NCI-H510A (cell line): ENCODE measurements around the gene COL20A1.

Experiments used
- DNase-seq: peaks from one replicate; lab custom pipeline; 2025; lab: John Stamatoyannopoulos, UW

COL20A1 gene

DNA sequence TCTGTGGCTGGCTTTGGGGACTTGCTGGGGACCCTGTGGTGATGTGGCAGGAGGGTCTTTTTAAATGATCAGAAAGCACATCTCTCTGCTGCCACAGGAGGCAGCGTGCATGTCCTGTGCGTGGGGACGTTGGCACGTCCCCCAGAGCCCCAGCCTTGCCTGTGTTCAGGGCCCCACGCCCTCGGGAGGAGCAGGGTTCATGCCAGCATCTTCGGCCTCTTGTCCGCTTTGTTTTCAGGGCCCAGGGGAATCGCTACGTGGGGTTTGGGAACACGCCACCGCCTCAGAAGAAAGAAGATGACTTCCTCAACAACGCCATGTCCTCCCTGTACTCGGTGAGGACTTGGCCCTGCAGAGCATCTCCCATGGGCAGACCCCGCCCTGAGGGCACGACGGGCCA, 14.3 kb upstream of the COL20A1 start:
- no peak for DNase-seq

DNA sequence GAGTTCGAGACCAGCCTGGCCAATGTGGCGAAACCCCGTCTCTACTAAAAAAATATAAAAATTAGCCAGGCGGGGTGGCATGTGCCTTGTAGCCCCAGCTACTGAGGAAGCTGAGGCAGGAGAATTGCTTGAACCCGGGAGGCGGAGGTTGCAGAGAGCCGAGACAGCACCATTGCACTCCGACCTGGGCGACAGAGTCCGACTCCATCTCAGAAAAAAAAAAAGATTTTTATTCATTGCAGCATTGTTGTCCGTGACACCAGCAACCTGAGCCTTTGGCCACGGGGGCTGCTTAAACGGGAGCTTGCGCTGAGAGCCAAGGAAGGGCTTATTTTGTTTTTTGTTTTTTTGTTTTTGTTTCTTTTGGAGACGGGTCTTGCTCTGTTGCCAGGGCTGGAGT, 13.1 kb upstream of the COL20A1 start:
- DNase-seq: no peak

DNA sequence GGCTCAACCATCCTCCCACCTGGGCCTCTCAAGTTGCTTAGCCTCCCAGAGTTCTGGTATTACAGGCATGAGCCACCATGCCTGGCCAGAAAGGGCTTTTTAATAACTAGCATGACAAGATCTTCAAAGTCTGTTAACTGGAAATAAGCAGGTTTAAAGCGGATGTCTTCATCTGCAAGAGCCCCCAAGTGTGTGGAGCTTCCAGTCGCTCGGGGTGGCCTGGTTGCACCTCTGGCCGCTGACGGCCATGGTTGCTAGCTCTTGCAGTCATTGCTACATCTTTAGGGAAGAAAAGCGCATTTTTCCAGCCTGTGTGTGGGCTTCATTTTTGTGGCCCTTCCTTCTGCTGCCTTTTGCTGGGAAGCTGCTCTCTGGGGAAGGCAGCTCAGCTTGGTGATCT, 12.6 kb upstream of the COL20A1 start:
- DNase-seq: no peak

DNA sequence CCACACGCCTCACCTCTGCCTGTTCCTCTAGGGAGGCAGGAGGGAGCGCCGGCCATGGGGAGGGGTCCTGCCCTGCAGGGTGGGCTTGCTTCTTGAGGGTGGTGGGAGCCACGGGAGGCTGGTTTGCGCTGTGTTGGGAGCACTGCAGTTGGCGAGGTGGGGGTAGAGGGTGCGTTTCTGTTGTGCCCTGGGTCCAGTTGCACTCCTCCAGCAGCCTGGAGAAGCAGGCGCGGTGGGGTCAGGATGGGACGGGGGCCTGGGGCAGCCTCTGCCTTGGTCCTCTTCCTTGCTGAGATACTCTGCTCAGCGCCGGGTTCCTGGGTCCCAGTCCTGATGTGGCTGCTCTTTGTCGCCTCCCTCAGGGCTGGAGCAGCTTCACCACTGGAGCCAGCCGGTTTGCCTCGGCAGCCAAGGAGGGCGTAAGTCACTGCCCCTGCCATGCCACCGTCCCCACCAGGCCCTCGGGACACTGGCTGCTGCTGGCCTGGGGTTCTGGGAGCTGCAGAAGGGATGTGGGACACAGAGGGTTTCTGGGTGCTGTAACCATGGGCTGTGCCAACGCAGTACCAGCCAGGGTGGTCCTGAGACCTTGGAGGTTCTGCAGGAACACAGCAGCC, 11.9 kb upstream of the COL20A1 start:
- DNase-seq: no peak

DNA sequence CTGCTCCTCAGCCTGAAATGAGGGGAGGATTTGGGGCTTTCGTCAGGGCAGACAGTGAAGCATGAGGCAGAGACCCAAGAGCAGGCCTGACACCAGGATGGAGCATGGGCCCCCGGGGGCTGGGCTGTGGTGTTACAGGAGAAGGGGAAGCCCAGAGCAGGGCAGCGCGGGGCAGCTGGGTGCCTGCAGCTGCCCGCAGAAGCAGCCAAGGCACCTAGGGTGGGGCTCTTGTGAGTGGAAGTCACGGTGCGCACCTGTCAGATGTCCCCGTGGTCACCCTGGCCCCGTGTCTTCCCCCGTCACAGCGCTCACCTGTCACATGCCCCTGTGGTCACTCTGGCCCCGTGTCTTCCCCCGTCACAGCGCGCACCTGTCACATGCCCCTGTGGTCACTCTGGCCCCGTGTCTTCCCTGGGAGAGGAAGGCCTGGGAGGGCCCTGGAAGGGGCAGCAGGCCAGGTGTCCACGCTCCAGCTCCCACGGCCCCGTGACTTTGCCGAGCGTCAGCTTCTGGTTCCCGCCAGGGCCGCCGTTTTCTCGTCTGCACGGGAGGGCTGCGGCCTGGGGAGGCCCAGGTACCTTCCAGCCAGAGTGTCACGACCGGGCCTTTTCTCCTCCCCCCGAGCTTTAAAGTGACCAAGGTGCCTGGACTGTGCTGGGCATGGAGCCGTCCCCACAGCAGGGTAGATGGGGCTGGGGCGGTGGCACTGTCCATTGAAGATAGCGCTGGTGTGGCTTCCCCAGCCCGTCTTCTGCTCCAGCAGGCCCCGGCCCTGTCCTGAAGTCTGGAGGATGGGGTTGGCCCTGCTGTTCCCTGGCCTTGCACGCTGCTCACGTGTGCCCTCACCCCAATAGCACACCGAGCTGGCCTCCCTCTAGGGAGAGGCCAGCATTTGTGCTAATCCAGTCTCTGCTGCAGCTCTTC, 11.0 kb upstream of the COL20A1 start:
- DNase-seq: no peak

DNA sequence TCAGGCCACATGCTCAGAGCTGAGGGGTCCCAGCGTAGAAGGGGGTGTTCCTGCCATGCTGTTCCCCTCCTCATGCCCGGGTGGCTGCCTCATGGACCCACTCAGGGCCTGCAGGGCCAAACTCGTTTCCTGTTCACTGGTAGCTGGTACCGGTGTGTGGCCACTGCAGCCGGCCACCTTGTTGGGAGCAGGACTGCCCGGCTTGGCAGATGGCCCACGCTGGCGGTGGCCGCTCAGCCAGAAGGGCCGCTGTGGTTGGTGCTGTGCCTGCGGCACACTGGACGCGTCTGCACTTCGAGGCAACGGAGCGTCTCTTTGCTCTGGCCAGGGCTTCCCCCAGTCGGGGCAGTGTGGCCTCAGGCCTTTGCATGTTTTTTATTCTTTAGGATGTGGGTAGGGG, 10.0 kb upstream of the COL20A1 start:
- DNase-seq: no peak

DNA sequence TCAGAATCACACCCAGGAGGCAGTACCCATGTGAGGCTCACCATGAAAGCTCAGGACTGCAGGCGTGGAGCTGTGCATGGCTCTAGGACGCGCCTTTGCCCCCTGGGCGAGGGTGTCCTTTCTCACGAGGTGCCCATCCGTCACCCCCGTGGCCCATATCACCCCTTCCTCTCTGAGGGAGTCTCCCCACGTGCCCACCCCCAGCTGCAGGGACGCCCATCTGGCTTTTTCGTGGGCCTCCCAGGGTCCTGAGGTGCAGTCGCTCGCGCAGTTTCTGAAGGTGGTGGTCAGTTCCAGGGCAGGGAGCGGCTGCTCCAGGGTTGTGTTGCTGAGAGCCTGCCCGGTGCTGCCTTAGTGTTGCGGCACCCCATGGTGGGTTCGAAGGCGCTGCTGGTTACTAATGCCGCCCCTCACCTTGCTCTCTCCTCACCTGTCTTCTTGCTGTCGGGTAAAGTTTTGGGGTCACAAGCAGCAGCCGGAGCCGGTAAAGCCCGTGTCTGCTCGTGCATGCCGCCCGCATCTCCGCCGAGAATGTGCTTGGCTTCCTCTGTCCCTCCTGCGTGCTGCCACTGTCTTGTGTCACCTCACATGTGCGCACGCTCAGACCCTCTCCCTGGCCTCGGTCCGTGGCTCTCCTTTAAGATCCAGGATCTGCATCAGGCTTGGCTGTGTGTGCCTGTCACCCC, 9.4 kb upstream of the COL20A1 start:
- DNase-seq: no peak

DNA sequence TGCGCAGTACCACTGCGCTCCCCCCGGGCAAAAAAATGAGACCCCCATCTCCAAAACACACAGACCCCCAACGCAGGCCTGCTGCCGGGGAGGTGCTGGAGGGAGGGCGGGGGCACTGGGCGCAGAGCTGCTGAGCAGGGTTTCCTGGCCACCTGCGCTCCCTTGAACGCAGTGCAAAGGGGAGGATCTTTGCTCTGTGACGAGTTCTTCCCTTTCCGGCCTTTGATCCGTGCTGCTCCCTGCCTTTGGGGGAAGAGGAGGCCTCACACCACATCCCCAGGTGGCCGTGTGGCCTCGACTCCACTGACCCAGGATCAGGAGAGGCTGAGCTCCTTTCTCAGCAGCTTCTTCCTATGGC, 8.9 kb upstream of the COL20A1 start:
- no peak for DNase-seq

DNA sequence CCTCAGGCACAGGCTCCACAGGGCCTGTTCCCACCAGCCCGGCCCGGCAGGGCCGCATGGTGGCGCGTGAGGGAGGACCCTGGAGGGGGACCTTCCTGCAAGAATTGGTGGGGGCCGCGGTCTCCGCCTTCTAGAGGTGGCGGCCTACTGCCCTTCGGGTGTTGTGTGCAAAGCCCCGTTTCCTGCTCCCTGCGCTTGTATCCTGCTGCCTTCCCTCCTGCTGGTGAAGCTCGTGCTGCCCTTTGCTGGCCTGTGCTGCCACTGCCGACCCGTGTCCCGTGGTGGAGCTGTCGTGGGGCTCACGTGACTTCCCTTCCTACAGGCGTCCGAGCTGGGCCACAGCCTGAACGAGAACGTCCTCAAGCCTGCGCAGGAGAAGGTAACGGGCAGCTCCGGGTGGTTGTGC, 8.4 kb upstream of the COL20A1 start:
- DNase-seq: no peak

DNA sequence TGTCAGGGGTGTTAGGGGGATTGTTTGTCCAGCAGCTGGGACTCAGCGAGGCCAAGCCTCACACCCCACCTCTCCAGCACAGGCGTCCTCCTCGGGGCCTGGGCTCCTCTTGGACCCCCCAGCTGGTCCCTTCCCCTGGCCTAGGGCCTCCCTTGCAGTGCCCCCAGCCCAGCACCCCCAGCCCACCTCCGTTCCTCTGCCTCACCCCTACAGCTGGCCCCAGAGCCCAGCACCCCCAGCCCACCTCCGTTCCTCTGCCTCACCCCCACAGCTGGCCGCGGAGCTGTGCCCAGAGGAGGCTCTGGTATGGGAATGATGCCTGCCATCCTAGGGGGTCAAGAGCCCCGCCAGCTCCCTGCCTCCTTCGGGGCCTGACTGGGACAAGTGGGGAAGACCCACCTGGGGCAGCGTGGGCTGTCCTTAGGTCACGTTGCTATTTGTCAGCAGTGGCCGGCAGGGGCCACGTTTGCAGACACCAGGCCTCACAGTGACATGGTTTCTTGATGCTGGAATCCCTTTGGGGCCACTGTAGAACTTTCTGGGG, 7.9 kb upstream of the COL20A1 start:
- DNase-seq: no peak

DNA sequence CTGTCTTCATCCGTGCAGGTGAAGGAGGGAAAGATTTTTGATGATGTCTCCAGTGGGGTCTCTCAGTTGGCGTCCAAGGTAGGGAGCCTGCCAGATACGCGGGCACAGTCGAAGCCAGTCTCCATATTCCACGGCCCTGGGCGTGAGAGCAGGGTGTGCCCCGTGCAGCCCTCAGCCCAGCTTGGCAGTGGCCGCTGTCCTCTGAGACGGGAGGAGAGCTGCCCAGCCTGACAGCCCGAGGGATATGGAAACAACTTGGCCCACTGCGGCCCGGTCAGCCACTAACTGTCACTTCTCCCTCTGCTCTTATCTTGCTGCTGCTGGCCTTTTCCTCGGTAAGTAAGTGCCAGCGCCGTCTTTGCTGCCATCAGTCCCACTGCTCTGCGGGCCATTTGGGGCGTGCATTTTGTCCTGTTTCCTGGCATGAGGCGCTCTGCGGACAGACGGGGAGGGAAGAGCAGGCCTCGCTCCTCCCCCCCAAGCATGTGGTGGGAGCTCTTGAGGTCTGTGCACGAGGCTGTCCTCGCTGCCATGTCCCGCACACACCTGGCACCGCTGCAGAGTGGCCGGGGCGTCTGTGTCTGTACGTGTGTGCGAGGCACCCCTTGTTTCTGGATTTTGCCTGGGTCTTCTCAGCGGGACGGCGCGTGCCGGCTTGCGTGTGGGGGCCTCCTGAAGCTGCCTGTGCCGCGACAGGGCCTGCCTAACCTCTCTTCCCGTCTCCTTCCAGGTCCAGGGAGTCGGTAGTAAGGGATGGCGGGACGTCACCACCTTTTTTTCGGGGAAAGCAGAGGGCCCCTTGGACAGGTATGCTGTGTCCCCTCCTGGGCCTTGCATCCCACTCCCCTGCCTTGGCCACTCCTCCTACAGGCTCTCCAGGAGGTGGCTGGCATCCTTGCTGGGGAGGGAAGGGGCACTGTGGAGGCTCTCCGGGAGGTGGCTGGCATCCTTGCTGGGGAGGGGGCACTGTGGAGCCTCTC, 7.1 kb upstream of the COL20A1 start:
- DNase-seq: no peak

DNA sequence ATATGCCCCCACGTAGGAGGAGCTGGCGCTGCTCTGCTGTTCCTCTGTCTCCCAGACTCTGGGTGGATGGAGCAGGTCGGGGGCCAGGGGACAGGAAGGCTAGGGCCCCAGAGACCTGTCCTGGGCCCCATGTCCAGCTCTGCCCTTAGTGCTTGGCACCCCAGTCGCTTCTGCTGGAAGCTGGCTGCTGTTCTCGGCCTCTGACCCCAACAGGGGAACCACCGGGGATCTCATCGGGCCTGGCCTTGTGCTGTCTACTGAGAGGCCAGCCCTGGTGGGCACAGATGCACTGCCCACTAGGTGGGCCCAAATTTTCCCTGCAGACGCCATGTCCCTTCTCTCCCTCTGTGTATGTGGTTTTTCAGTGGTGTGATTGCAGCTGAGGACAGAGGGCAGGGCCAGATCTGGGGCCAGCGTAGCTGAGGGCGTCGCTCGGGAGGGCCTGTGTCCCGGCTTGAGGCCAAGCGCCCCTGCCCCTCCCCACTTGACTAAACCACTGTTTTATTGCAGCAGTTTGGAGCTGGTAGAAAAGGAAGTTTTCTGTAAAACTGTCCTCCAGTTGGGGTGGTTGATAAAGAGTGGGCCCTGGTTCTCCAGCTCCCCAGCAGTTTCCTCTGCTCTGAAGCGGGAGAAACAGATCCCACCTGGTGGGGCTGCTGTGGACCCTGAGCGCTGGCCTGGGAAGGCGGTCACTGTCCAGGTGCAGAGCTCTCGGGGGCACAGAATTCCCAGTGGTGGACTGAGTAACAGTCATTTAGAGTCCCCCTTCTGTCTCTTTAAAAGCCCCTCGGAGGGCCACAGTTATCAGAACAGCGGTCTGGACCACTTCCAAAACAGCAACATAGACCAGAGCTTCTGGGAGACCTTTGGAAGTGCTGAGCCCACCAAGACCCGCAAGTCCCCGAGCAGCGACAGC, 5.9 kb upstream of the COL20A1 start:
- DNase-seq: no peak

DNA sequence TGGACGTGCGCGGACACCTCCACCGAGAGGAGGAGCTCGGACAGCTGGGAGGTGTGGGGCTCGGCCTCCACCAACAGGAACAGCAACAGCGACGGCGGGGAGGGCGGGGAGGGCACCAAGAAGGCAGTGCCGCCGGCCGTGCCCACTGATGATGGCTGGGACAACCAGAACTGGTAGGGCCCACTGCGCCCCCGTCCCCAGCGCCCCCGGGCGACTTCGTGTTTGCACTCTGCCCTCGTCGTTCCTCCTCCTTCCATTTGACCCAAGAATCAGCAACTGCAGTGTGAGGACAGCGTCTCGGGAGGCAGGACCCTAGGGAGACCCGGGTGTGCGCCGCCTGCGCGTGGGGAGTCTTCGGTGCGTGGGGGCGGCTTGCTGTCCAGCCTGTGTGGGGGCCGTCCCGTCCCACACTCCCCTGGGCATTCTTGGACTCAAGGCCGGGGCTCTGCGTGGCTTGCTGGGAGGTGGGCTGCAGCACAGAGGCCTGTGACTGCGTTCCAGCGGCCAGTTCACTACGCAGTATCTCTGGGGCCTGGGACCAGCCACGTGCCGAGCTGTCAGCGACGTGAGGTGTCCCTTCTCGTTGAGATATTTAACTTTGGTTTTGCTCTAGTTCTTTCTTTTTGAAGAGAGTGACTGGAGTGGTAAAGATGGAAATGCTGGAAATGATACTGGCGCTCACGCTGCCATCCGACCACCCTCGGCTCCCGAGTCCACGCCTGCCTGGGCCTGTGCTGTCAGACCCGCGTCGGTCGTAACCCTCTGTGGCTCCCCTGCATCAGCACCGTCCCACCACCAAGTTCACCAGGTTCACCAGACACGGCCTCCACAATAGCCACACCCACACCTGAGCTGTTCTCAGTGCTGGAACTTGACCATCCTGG, 5.0 kb upstream of the COL20A1 start:
- no peak for DNase-seq

DNA sequence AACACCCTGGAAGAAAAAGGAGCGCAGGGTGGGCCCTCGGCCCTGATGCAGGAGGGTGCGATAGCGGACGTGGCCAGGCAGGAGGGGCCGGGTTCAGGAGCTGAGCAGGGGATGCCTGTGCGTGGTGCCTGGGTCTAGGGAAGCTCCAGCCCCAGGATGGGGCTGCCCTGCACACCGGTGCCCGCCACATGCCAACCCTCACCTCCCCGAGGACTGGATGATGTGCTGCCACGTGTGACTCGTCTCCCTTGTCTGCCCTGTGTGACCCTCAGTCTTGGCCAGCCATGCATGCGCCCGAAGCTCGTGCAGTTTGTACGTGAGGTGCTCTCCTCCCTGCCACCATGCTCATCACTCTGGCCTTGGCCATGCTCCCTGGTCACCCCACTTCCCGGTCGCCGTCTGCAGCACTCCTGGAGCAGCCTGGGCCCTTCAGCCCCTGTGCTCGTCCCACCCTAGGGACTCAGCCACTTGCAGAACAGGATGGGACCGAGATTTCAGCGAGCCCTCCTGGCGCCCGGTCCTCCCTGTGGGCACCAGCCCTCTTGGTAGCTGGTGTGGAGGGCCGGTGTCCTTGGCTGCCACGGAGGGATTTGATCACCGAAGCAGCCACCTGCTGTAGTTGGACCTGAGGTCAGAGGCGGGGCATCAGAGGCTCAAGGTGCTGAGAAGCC, 4.3 kb upstream of the COL20A1 start:
- no peak for DNase-seq

DNA sequence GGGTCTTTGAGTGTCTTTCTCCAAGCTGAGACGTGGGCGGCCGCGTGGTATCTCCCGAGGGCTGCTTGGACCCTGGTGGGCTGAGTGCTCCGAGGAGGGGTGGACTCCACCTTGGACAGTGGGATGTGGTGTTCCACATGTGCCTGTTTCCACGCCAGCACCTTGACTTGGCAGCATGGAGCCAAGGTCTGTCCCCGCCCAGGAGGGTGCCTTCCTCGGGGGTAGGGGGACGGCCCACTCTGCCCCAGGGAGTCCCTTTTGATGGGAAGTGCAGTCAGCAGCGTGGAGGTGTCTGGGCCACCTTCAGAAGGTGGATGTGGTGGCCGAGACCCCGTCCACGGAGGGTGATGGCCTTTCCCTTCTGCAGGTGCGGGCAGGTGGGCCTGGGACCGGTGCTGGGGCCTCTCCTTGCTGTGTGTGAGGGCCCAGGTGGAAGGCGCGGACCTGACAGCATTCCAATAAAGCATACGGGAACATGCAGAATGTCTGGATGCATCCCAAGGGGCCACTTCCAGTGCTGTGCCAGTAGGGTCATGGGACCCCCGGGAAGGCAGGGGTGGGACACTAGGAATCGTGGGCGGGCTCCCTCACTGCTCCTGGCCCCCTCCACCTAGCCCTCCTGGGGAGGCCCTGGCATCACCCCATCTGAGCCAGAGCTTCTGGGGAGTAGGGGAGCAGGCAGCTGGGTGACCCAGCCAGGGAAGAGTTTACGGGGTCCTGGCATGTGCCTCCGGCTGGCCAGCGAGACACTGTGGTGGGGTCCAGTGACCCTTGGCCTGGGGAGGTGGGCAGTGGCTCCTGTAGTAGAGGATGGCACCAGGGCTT, 3.5 kb upstream of the COL20A1 start:
- no peak for DNase-seq

DNA sequence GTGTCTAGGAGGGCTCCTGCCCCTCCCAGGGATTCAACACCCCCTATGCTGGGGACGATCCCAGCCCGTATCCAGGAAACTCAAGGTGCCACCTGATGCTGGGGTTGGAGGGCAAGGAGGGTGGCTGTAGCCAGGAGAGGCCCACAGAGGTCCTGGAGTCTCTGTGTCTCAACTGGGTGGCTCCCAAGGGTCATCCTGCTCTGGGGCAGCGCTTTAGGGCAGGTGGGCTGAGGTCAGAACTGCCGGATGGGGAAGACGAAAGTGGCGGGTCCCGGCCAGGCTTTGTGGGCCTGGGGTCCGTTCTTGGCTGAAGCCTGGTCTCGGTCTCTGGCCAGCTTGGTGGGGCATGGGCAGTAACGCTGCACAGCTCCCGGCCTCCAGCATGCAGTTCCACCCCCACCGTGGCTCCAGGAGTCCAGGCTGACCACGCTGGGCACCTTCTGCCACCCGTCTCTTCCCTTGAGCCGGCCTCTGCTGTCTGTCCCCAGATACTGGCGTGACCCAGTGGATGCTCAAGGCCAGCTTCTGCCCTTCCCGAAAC, 2.8 kb upstream of the COL20A1 start:
- no peak for DNase-seq

DNA sequence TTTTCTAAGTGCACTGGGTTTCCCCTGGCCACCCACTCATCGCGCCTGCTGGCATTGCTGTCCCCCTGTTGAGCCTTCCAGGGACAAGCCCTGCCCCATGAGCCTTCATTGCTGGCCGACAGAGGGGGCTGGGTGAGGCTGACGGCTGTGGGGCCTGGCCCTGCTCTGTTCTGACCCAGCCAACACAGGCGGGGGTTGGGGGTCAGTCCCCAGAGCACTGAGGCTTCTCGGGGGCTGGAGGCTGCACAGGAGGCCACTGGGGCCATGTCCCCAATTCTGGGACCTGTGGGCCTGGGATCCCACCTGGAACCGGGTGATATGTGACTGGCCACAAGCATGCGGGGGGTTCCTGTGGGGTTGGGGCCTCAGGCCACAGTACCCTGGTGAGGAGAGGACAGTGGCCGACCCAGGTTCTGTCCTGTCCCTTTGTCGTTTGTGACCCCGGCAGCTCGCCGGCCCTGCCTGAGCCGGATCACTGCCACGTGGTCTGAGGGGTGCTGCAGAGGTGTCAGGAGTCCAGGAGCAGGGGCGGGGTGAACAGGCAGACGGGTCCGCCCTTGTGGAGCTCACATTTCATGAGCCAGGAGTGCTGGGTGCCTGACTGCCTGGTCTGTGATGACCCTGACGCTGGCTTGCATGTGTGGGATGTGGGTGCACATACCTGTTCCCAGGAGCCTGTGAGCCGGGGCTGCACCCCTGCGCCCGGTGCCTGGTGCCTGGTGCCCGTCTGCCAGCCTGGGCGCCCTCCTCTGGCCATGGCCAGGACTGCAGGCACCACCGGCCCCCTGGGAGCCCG, 2.1 kb upstream of the COL20A1 start:
- DNase-seq: no peak
